Right lobe of liver (tissue), 6 donors: ENCODE measurements around the gene SCFD2. TPM values are rescaled to one million over a fixed set of nuclear protein-coding genes. Genes with fewer than 3 reads are reported as not detected.

Experiments
- ATAC-seq, 4 donors: fragments of 200-7000 bp; cut with Tn5 transposase; one replicate each; pipeline ENCODE4 v1.9.1; 2020; ENCODE audit warnings: mild to moderate bottlenecking in 4 of 4, moderate library complexity in 4 of 4
- DNase-seq, 3 donors: peaks; one replicate each; pipeline ENCODE4 v3.0.0-alpha.2; 2020
- H3K27ac ChIP-seq, 3 donors: fragments of 200-600 bp; one replicate each; pipeline ENCODE4 v1.8.0; 2022
- H3K27me3 ChIP-seq, 2 donors: fragments of 200-600 bp; one replicate each; pipeline ENCODE4 v1.8.0; 2022
- H3K36me3 ChIP-seq, 4 donors: fragments of 200-600 bp; sonication (generic) in 1 of 4; one replicate each; pipeline versions ENCODE4 v1.5.1 to v1.8.0; 2017 to 2022; ENCODE audit warnings: control low read depth in 1 of 4
- H3K4me1 ChIP-seq, 4 donors: fragments of 200-600 bp; sonication (generic) in 1 of 4; one replicate each; pipeline versions ENCODE4 v1.5.1 to v1.8.0; 2017 to 2022; ENCODE audit warnings: control low read depth in 1 of 4
- H3K4me3 ChIP-seq, 3 donors: fragments of 200-600 bp; one replicate each; pipeline ENCODE4 v1.8.0; 2022
- H3K9me3 ChIP-seq, 4 donors: fragments of 200-600 bp; sonication (generic) in 1 of 4; one replicate each; pipeline versions ENCODE4 v1.5.1 to v1.8.0; 2017 to 2022; ENCODE audit warnings: control low read depth in 1 of 4
- CTCF ChIP-seq, 4 donors: fragments of 200-600 bp in 3 of 4; fragments of 450-650 bp in 1 of 4; IDR thresholded peaks; one replicate each; pipeline versions ENCODE4 v1.5.1 to v1.8.0; 2016 to 2022; ENCODE audit warnings: antibody characterized with exemption in 4 of 4, mild to moderate bottlenecking in 2 of 4
- POLR2A ChIP-seq: fragments of 450-650 bp; IDR thresholded peaks from one replicate; pipeline ENCODE4 v1.6.1; 2017; ENCODE audit warnings: antibody characterized with exemption, mild to moderate bottlenecking
- WGBS: methylation state at CpG from one replicate; pipeline ENCODE4 v1.1.6; 2018; ENCODE audit warnings: low coverage, low lambda C conversion rate; ENCODE audit not compliant: insufficient coverage; ENCODE audit errors: missing lambda C conversion rate; 5-methylcytosine and 5-hydroxymethylcytosine counted together
- intact Hi-C, 2 donors: fragments of 100-400 bp; cut with DNase I; formaldehyde crosslinking; loops; one replicate each; pipeline versions ENCODE4 v1.11.2 to v1.14.1; 2022
- total RNA-seq, 6 experiments: library from RNA; depleted of rRNA in 2 of 6; stranded (reverse); fragments of >200 nt in 2 of 6; fragmentation: NEBNext Ultra II Directional in 3 of 6; extraction: Animal tissue kit (Norgen Biotek cat#: 25700) in 3 of 6; gene quantifications; one replicate each; pipeline versions ENCODE4 v1.1.0 to v1.2.4, GENCODE V29; 2016 to 2023
- donor health status: DM: no; HTN: yes; CAD: no.
- donor health status: DM: no; HTN: no; CAD: no.
- donor health status: DM: no; HTN: no; CAD: no.
- donor health status: DM: no; HTN: yes; CAD: no.
- donor health status: DM: no; HTN: yes; CAD: no.

Gene SCFD2
- total RNA-seq, 6 experiments from 2014 or later = 7.6 to 17.1 (median 10.3) TPM

DNA sequence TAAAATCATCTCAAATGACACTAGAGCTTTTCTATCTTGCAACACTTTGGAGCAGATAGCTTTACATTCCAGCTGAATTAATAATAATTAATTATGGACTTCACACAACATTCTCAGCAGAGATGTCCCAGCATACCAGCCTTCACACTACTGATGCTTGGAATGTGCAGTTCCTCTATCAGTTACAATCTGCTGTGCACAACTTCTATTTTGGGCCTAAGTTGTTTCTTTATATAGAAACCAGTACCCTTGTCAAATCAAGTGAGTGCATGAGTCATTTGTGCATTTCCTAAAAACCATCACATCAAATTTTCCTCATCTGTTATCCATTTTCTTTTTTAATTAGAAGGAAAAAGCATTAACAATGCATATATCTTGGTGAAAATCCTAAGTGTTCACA is 512.5 kb downstream of the SCFD2 start:
- ATAC-seq = no peak
- Histone ChIP-seq H3K27ac (no peak overlapping the region), H3K4me1 (no peaks in the 10 kb centered on the region), H3K27me3 (no peaks in the 10 kb centered on the region), H3K36me3 (no peaks in the 10 kb centered on the region), H3K9me3 (no peaks in the 10 kb centered on the region), H3K4me3 (no peak overlapping the region)
- DNase-seq = no peak
- TF ChIP-seq POLR2A = no peak
- intact Hi-C loops = no loop called here

GRCh38 chr4:52852711-52853110 is 513.1 kb downstream of the SCFD2 start:
- no peaks in the 10 kb centered on the region for H3K9me3 ChIP-seq
- WGBS = 74% methylated on average over 3 of the region's 3 CpGs
- no peak overlapping the region for H3K4me3 ChIP-seq
- ATAC-seq (no peak), DNase-seq (no peak)
- H3K27me3 ChIP-seq = no peaks in the 10 kb centered on the region
- no peaks in the 10 kb centered on the region for H3K4me1 ChIP-seq
- TF ChIP-seq POLR2A = no peak
- TF ChIP-seq CTCF (IDR thresholded peaks at IDR 0.05) = no peak
- H3K27ac ChIP-seq = no peak overlapping the region
- H3K36me3 ChIP-seq = no peaks in the 10 kb centered on the region
- intact Hi-C loops = no loop called here

DNA sequence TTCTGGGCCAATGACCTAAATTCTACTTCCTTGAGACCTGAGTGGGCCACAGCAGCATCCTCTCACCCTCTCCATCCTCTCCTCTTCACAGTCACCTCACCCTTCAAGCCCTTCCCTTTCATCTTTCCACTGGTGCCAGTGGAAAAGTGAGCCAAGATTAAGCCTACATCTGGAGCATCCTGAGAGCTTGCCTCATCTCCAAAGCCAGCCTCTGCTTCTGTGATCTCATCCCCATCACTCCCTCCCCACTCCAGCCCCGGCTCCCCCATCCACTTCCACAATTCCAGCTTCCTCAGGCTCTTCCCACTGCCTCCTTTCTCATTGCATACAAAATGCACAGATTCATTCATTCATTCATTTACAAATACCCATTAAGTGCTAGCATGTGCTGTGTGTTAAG is 513.8 kb downstream of the SCFD2 start:
- intact Hi-C loops = no loop called here
- H3K36me3 ChIP-seq = no peaks in the 10 kb centered on the region
- WGBS = 41% methylated on average over 1 of the region's 1 CpG
- no peaks in the 10 kb centered on the region for H3K27me3 ChIP-seq
- H3K4me3 ChIP-seq = no peak overlapping the region
- H3K4me1 ChIP-seq = no peaks in the 10 kb centered on the region
- no peaks in the 10 kb centered on the region for H3K9me3 ChIP-seq
- H3K27ac ChIP-seq = no peak overlapping the region
- DNase-seq = no peak
- ATAC-seq = no peak
- TF ChIP-seq POLR2A = no peak
- TF ChIP-seq CTCF (IDR thresholded peaks at IDR 0.05) = no peak

DNA sequence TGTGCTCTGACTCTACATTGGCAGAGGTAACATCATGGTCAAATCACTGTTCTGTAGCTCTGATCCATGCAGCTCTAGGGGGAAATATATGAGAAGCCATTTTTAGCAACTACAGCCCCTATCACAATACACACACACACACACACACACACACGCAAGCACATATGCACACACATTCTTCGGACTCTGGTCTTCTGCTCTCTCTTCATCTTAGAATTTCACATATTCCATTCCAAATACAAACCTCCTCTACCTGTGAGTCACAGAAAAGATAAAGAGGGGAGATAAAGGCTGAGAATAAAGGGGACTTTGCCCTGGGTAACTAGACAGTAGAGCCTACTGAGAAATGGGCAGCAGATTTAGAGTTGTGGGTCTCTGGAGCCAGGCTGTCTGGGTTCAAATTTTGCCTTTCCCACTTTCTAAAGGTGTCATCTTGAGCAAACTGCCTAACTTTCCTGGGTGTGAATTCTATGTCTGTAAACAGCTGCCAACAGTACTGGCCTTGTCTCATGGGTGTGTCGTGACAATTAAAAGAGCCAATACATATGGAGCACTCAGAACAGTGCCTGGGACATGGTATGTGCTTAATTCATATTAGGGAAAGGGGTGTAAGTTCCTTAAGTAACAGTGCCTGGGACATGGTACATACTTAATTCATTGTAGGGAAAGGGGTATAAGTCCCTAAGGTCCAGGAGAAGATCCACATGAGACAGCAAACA is 515.3 kb downstream of the SCFD2 start:
- WGBS = 87% methylated on average over 3 of the region's 3 CpGs
- ATAC-seq = no peak
- intact Hi-C loops = no loop called here

DNA sequence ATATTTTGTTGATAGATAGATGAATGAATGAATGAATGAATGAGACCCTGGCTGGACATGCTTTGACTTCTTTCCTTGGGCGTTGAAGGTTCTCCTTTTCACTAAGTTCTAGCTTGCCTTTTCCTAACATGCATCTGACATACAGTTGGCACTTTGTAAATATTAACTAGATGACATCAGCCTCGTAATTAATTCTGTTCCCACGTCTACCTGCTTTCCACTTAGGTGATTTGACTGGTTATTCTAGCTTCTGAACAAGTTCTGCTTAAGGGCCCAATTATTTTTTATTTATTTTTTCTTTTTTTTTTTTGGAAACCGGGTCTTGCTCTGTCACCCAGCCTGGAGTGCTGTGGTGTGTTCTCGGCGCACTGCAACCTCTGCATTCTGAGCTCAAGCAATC is 517.6 kb downstream of the SCFD2 start:
- ATAC-seq (no peak), DNase-seq (no peak)
- H3K27me3 ChIP-seq = no peaks in the 10 kb centered on the region
- intact Hi-C loops = no loop called here
- no peak overlapping the region for H3K4me3 ChIP-seq
- TF ChIP-seq CTCF (IDR thresholded peaks at IDR 0.05) (no peak), POLR2A (no peak)
- no peaks in the 10 kb centered on the region for H3K4me1 ChIP-seq
- H3K27ac ChIP-seq = no peak overlapping the region
- no peaks in the 10 kb centered on the region for H3K9me3 ChIP-seq
- 75% methylated on average over 6 of the region's 6 CpGs for WGBS
- H3K36me3 ChIP-seq = no peaks in the 10 kb centered on the region

More for the DNA sequence above, 515.3 kb downstream of the SCFD2 start:
- Histone ChIP-seq H3K9me3 (no peaks in the 10 kb centered on the region), H3K27me3 (no peaks in the 10 kb centered on the region), H3K27ac (no peak overlapping the region), H3K4me3 (no peak overlapping the region), H3K36me3 (no peaks in the 10 kb centered on the region), H3K4me1 (no peaks in the 10 kb centered on the region)
- no peak for DNase-seq
- TF ChIP-seq POLR2A = no peak
- TF ChIP-seq CTCF (IDR thresholded peaks at IDR 0.05) = no peak
